H1 (cell line): ENCODE results near the gene DNAJC22. TPM values are rescaled to one million over a fixed set of nuclear protein-coding genes. Genes with fewer than 3 reads are reported as not detected.

Experiments used
- CTCF ChIA-PET: fragments of 300-600 bp; sonication (Branson Sonifier 250); formaldehyde crosslinking; loops from one replicate; lab custom pipeline; 2021; ENCODE audit not compliant: partially characterized antibody; lab: Charles Lee
- POLR2A ChIA-PET: fragments of 300-600 bp; sonication (Branson Sonifier 250); formaldehyde crosslinking; loops from one replicate; lab custom pipeline; 2021; ENCODE audit warnings: inconsistent platforms; ENCODE audit not compliant: partially characterized antibody; lab: Charles Lee
- DNase-seq, 2 experiments: peaks; one replicate each; pipeline versions ENCODE4 v3.0.0 to v3.0.0-alpha.2; 2010 to 2022; ENCODE audit warnings: low spot score in 2 of 2, low read depth in 1 of 2, mixed read lengths in 1 of 2
- FAIRE-seq: peaks from 2 replicates; lab custom pipeline; 2011; peaks lifted over from hg19 to GRCh38; lab: Jason Lieb, UNC
- H2AFZ ChIP-seq: 2 replicates; pipeline ENCODE4 v1.8.1; 2012; ENCODE audit warnings: low read length, inconsistent platforms
- H2AK5ac ChIP-seq: 2 replicates; pipeline ENCODE4 v1.6.1; 2013; ENCODE audit warnings: low read depth, low read length
- H2BK120ac ChIP-seq: replicated peaks from 2 replicates; pipeline ENCODE3; 2013; ENCODE audit warnings: low read depth, low read length, inconsistent platforms
- H2BK12ac ChIP-seq: 2 replicates; pipeline ENCODE4 v1.6.1; 2013; ENCODE audit warnings: low read depth, low read length
- H2BK15ac ChIP-seq: 2 replicates; pipeline ENCODE4 v1.6.1; 2013; ENCODE audit warnings: low read length
- H2BK20ac ChIP-seq: 2 replicates; pipeline ENCODE4 v1.6.1; 2013; ENCODE audit warnings: low read length
- H2BK5ac ChIP-seq: 2 replicates; pipeline ENCODE4 v1.6.1; 2013; ENCODE audit warnings: low read depth, low read length
- H3K14ac ChIP-seq: 2 replicates; pipeline ENCODE4 v1.6.1; 2013; ENCODE audit warnings: inconsistent platforms; ENCODE audit not compliant: insufficient read length
- H3K18ac ChIP-seq: 2 replicates; pipeline ENCODE4 v1.6.1; 2013; ENCODE audit warnings: low read length; ENCODE audit errors: extremely low read depth
- H3K23ac ChIP-seq: 2 replicates; pipeline ENCODE4 v1.6.1; 2013; ENCODE audit warnings: inconsistent platforms; ENCODE audit not compliant: insufficient read length
- H3K23me2 ChIP-seq: 2 replicates; pipeline ENCODE4 v1.6.1; 2013; ENCODE audit warnings: low read depth, low read length
- H3K27ac ChIP-seq: 2 replicates; pipeline ENCODE4 v1.6.1; 2011; ENCODE audit warnings: low read depth, low read length, inconsistent platforms
- H3K27me3 ChIP-seq, 4 experiments: replicated peaks in 1 of 4; 1 replicate in 1 of 4; 2 replicates in 3 of 4; pipeline versions ENCODE4 v1.6.1 to v1.8.1; 2011 to 2013; ENCODE audit warnings: low read length in 3 of 4, mild to moderate bottlenecking in 3 of 4, inconsistent platforms in 2 of 4, mixed read lengths in 2 of 4, moderate library complexity in 1 of 4; ENCODE audit not compliant: control insufficient read depth in 3 of 4, insufficient read depth in 3 of 4; ENCODE audit errors: extremely low read depth in 1 of 4
- H3K36me3 ChIP-seq, 4 experiments: 2 replicates each; pipeline versions ENCODE4 v1.6.1 to v1.8.1; 2011 to 2013; ENCODE audit warnings: mild to moderate bottlenecking in 4 of 4, low read length in 3 of 4, moderate library complexity in 2 of 4, control low read depth in 1 of 4, inconsistent platforms in 1 of 4; ENCODE audit not compliant: insufficient read depth in 4 of 4, control insufficient read depth in 2 of 4
- H3K4ac ChIP-seq: replicated peaks from 2 replicates; pipeline ENCODE3; 2013; ENCODE audit warnings: low read length, low read depth, mixed read lengths, inconsistent platforms; ENCODE audit not compliant: insufficient read length
- H3K4me1 ChIP-seq, 4 experiments: replicated peaks in 1 of 4; 1 replicate in 1 of 4; 2 replicates in 3 of 4; pipeline versions ENCODE4 v1.6.1 to v1.8.1; 2011 to 2013; ENCODE audit warnings: low read length in 3 of 4, inconsistent platforms in 2 of 4, mixed read lengths in 1 of 4; ENCODE audit not compliant: insufficient read depth in 4 of 4, control insufficient read depth in 3 of 4
- H3K4me2 ChIP-seq, 2 experiments: 2 replicates each; pipeline versions ENCODE4 v1.6.1 to v1.8.1; 2011 to 2013; ENCODE audit warnings: low read depth in 2 of 2, low read length in 2 of 2, control low read depth in 1 of 2, inconsistent platforms in 1 of 2, mild to moderate bottlenecking in 1 of 2; ENCODE audit not compliant: insufficient read depth in 1 of 2
- H3K4me3 ChIP-seq, 4 experiments: fragments of 200-600, 300-600 bp in 1 of 4; sonication (generic), shearing (Covaris generic), sonication (Bioruptor Twin) in 1 of 4; 2 replicates each; pipeline versions ENCODE4 v1.5.1 to v1.8.1; 2011 to 2016; ENCODE audit warnings: low read length in 4 of 4, low read depth in 3 of 4, control low read depth in 2 of 4, inconsistent platforms in 2 of 4, mild to moderate bottlenecking in 2 of 4, mixed read lengths in 1 of 4, moderate library complexity in 1 of 4; ENCODE audit not compliant: insufficient read depth in 2 of 4; ENCODE audit errors: extremely low read depth in 1 of 4
- H3K56ac ChIP-seq: replicated peaks from 2 replicates; pipeline ENCODE3; 2013; ENCODE audit warnings: low read depth, mild to moderate bottlenecking, mixed read lengths, low read length, inconsistent platforms; ENCODE audit not compliant: insufficient read length
- H3K79me1 ChIP-seq: 2 replicates; pipeline ENCODE4 v1.6.1; 2013; ENCODE audit warnings: low read depth, low read length, control low read depth
- H3K79me2 ChIP-seq, 2 experiments: 2 replicates each; pipeline versions ENCODE4 v1.6.1 to v1.8.1; 2012 to 2013; ENCODE audit warnings: low read length in 2 of 2, mild to moderate bottlenecking in 2 of 2, inconsistent platforms in 1 of 2; ENCODE audit not compliant: insufficient read depth in 2 of 2, control insufficient read depth in 1 of 2
- H3K9ac ChIP-seq, 4 experiments: replicated peaks in 1 of 4; 1 replicate in 1 of 4; 2 replicates in 3 of 4; pipeline versions ENCODE4 v1.6.1 to v1.8.1; 2011 to 2013; ENCODE audit warnings: low read depth in 3 of 4, low read length in 3 of 4, control low read depth in 2 of 4, mild to moderate bottlenecking in 2 of 4, moderate library complexity in 2 of 4, inconsistent platforms in 1 of 4; ENCODE audit errors: extremely low read depth in 1 of 4
- H3K9me3 ChIP-seq, 2 experiments: 2 replicates each; pipeline versions ENCODE4 v1.6.1 to v1.8.1; 2012 to 2013; ENCODE audit warnings: mild to moderate bottlenecking in 2 of 2, moderate library complexity in 2 of 2, control low read depth in 1 of 2, inconsistent platforms in 1 of 2, low read depth in 1 of 2, low read length in 1 of 2, mixed read lengths in 1 of 2; ENCODE audit not compliant: insufficient read depth in 2 of 2
- H4K20me1 ChIP-seq, 2 experiments: replicated peaks in 1 of 2; 2 replicates each; pipeline versions ENCODE3 to v1.8.1; 2011 to 2013; ENCODE audit warnings: inconsistent platforms in 2 of 2, low read length in 2 of 2, mild to moderate bottlenecking in 1 of 2; ENCODE audit not compliant: insufficient read depth in 2 of 2, control insufficient read depth in 1 of 2
- H4K5ac ChIP-seq: 2 replicates; pipeline ENCODE4 v1.6.1; 2013; ENCODE audit warnings: low read length, low read depth, mixed read lengths, inconsistent platforms; ENCODE audit not compliant: insufficient read length
- H4K8ac ChIP-seq: 2 replicates; pipeline ENCODE4 v1.8.0; 2013; ENCODE audit warnings: mild to moderate bottlenecking, moderate library complexity, low read length, inconsistent platforms; ENCODE audit not compliant: insufficient read depth; ENCODE audit errors: extremely low read depth
- H4K91ac ChIP-seq: replicated peaks from 2 replicates; pipeline ENCODE3; 2013; ENCODE audit warnings: low read length, mixed read lengths, inconsistent platforms; ENCODE audit not compliant: insufficient read length
- CHD1 ChIP-seq: IDR thresholded peaks from 2 replicates; pipeline ENCODE4 v1.6.1; 2012; ENCODE audit warnings: low read depth, low read length, improper control_type of control experiment
- HDAC6 ChIP-seq: IDR thresholded peaks from one replicate; pipeline ENCODE4 v1.7.1; 2012; ENCODE audit warnings: low read depth, mild to moderate bottlenecking, inconsistent platforms, low read length, moderate library complexity
- NANOG ChIP-seq: IDR thresholded peaks from 2 replicates; pipeline ENCODE4 v1.6.1; 2011; ENCODE audit warnings: low read length, low read depth, mild to moderate bottlenecking, inconsistent platforms; ENCODE audit not compliant: insufficient read depth, poor library complexity, severe bottlenecking
- RNF2 ChIP-seq: fragments of 200-900, 300-1000 bp; sonication (generic); IDR thresholded peaks from 2 replicates; pipeline ENCODE4 v1.7.1; 2016; ENCODE audit warnings: borderline replicate concordance, low read depth, mild to moderate bottlenecking, antibody characterized with exemption, low read length; ENCODE audit not compliant: poor library complexity, severe bottlenecking; ENCODE audit errors: missing control alignments
- SIRT6 ChIP-seq: IDR thresholded peaks from one replicate; pipeline ENCODE4 v1.7.1; 2012; ENCODE audit warnings: low read length, inconsistent platforms
- TAF7 ChIP-seq: optimal IDR thresholded peaks from 2 replicates; pipeline ENCODE3; 2011; ENCODE audit warnings: low read depth, mild to moderate bottlenecking, inconsistent platforms, low read length, moderate library complexity, borderline replicate concordance
- WGBS, 2 experiments: shearing (Covaris generic) in 1 of 2; methylation state at CpG; one replicate each; pipeline versions ENCODE4 v1.1.6 to v1.1.7; 2013 to 2015; ENCODE audit warnings: low lambda C conversion rate in 2 of 2, mixed read lengths in 2 of 2, inconsistent platforms in 1 of 2, low coverage in 1 of 2, missing lambda C conversion rate in 1 of 2; ENCODE audit not compliant: insufficient replicate concordance in 2 of 2, insufficient coverage in 1 of 2, insufficient read length in 1 of 2; ENCODE audit errors: extremely low coverage in 1 of 2, missing lambda C conversion rate in 1 of 2; 5-methylcytosine and 5-hydroxymethylcytosine counted together
- polyA plus RNA-seq, 7 experiments: library from polyadenylated mRNA; depleted of rRNA in 3 of 7; stranded (reverse) in 5 of 7; unstranded in 2 of 7; fragments of >200 nt in 5 of 7; fragments of 200-250 nt in 2 of 7; gene quantifications; 1 replicate in 5 of 7; 2 replicates in 1 of 7; 4 replicates in 1 of 7; pipeline versions ENCODE4 v1.2.1 to v1.2.3, GENCODE V29; 2011 to 2013; ENCODE audit warnings: missing spikeins in 2 of 7, mixed read lengths in 2 of 7
- total RNA-seq: library from RNA; stranded (reverse); fragmentation: NEBNext Ultra II Directional; extraction: Animal tissue kit (Norgen Biotek cat#: 25700); gene quantifications from 2 replicates; pipeline ENCODE4 v1.2.1, GENCODE V29; 2021

Gene DNAJC22
- total and polyA plus RNA-seq, 2 of the 8 experiments (the other 6 are each of a cell fraction or from before 2014, with no cell fraction given), result 0.20 to 0.39 TPM

DNA sequence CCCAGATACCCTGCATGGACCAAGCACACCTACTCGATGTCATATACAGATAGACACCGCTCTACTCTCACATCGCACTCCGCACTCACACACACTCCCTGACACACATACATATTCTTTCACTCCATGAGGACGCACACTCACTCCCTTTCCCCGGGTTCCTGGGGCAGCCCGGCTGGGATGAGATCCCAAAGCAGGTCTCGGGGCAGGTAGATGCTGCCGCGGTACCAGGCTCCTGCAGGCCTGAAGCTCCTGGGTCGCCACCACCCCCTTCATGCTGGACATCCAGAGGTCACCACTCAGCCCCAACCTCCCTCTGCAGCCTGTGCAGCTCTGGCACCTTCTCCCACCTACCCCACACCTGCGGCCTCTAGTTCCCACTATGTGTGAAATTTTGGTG, 12.0 kb upstream of the DNAJC22 start:
- Histone ChIP-seq H2BK120ac (no peak overlapping the region), H3K56ac (no peak overlapping the region), H3K18ac (no peak overlapping the region), H2BK15ac (no peak overlapping the region), H3K27me3 (peaks cover 57 to 80% (median 73%) of the 10 kb centered on the region in 4 experiments), H4K20me1 (peaks cover 6 to 9% of the 10 kb centered on the region in 2 experiments), H3K9ac (no peak overlapping the region), H3K9me3 (peaks cover 0 to 6% of the 10 kb centered on the region in 2 experiments; a peak in 1 of 4 replicates), H2AK5ac (no peak overlapping the region), H3K36me3 (peaks cover 5 to 20% (median 7%) of the 10 kb centered on the region in 4 experiments; a peak in 6 of 8 replicates), H2BK20ac (no peak overlapping the region), H4K8ac (no peak overlapping the region), H3K14ac (no peak overlapping the region), H3K79me2 (no peaks in the 10 kb centered on the region), H3K4me3 (no peak overlapping the region), H2AFZ (no peak overlapping the region), H3K4ac (no peak overlapping the region), H3K23me2 (peaks cover 7% of the 10 kb centered on the region; the same call in 1 of the 2 replicates), H3K27ac (no peak overlapping the region), H4K5ac (no peak overlapping the region), H3K4me1 (peaks cover 0 to 26% (median 17%) of the 10 kb centered on the region in 4 experiments; a peak in 6 of 7 replicates)
- DNase-seq (no peak), FAIRE-seq (no peak)
- CTCF ChIA-PET, result interaction anchor here (0.6 to 12.7 kb wide), 9 partner anchors 9 to 514 kb away, joined by 3 to 276 read pairs (median 5); partner anchors contain the start of genes DNAJC22 and PRPH
- WGBS, 2 experiments, result 81 to 100% methylated on average over 3 to 12 of the region's 12 CpGs
- TF ChIP-seq HDAC6, result no peak
- no peak for TF ChIP-seq CHD1
- peak; percentile 24 for TF ChIP-seq RNF2
- no peak for TF ChIP-seq NANOG
- no peak for TF ChIP-seq SIRT6
- no peak for TF ChIP-seq TAF7
- TF ChIP-seq, all 59 proteins: peak for 1
- Histone ChIP-seq H2BK5ac (no peak overlapping the region), H3K79me1 (no peaks in the 10 kb centered on the region), H4K91ac (no peak overlapping the region), H3K4me2 (no peak overlapping the region), H3K23ac (no peak overlapping the region), H2BK12ac (no peak overlapping the region)
- POLR2A ChIA-PET, result interaction anchor here (1.3 to 6.2 kb wide), 4 partner anchors 8 to 40 kb away, joined by 4 to 37 read pairs (median 32); partner anchors contain the start of genes DNAJC22, PRPH and TROAP
